GM13977 (cell line): ENCODE results near the gene CFAP97D2.

Experiments
- DNase-seq: peaks from one replicate; pipeline ENCODE4 v3.0.0; 2012; ENCODE audit warnings: low spot score
- CTCF ChIP-seq: IDR thresholded peaks from 2 replicates; pipeline ENCODE4 v1.5.1; 2012; ENCODE audit warnings: mild to moderate bottlenecking, control low read depth; ENCODE audit not compliant: insufficient read depth; ENCODE audit errors: extremely low read depth, missing control alignments
- in situ Hi-C: fragments of 300-500 bp; cut with MboI; formaldehyde crosslinking; loops from one replicate; pipeline ENCODE4 v1.12.0; 2022; ENCODE audit warnings: low sequenced_read_pairs, low pct_unique_long_range_greater_than_20kb, mixed read lengths, inconsistent platforms; ENCODE audit not compliant: unreplicated experiment

Gene CFAP97D2

DNA sequence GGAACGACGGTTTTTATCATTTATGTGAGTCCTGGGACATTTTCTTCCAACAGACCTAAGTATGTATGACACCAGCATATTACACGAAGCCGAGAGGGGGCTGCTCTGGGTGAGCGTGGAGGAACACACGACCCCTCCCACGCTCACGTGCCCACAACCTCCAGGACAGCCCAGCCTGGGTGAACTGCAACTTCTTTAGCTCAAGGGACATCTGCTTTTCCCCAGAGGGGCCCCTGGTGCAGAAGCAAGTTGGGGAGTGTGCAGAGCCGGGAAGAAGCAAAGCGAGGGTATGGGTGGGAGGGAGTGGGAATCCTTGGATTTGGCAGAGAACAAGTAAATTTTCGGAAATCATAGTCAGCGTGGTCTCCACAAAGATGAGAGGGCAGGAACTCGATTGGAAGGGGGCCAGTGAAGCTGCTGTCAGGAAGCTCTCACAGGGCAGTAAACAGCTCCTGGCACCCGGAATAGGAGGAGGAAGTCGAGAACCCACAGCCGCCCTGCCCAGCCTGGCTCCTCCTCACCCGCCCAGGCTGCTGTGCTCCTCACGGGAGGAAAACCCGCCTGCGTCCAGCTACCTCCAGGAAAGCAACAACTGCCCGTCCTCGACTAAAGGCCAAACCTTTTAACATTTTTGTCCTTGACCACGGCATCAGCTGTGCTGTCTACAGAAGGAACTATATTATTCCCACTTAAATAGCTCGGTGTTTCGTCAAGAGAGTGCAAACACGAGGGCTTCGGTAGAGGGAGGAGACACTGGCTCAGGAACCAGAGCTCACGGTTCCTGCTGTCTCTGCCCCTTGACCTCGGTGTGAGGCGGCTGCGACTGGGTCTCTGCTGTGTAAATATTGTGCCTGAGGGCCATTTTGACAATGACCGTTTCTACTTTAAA, 17.2 kb upstream of the CFAP97D2 start:
- in situ Hi-C loops: no loop called here
- no peak for TF ChIP-seq CTCF
- DNase-seq: no peak

DNA sequence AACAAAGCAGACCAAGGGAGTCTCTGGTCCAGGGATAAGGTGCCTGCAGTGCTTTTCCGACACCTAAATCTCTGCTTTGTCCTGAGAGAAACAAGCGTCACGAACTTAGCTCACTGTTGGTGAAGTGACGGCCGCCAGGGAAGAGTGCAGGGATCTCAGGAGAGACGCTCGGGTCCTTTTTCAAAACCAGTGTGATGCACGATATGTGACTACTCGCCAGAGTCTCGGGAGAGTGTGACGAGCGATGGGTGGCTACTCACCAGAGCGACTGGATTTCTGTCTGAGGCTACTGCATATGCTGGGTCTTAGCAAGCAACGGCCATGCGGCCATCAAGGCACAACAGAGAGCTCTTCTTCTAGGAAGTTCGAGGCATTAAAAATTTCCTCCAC, 16.5 kb upstream of the CFAP97D2 start:
- no peak for DNase-seq
- no peak for TF ChIP-seq CTCF
- in situ Hi-C loops: no loop called here

DNA sequence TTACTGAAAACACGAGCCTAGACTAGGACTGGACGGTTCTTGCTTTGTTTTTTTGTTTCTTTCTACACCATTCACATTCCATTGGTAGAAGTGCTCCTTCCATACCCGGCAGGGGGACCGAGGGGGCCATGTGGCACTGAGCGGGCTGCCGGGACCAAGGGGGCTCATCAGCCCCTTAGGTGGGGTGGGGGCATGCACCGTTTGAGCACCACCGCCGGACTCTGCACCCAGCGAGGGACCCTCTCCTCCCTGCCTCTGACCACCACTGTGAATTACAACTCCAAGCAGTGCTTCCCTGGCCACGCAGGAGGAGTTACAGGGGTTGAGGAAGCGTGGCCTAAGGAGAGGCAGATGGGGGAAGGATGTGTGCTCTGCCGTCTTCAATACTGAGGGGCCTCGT, 15.0 kb upstream of the CFAP97D2 start:
- TF ChIP-seq CTCF: no peak
- no peak for DNase-seq
- in situ Hi-C loops: no loop called here

GRCh38 chr13:114164681-114165429, 14.2 kb upstream of the CFAP97D2 start:
- TF ChIP-seq CTCF: no peak
- DNase-seq: no peak

GRCh38 chr13:114166381-114167131, 12.5 kb upstream of the CFAP97D2 start:
- TF ChIP-seq CTCF: no peak
- DNase-seq: no peak
- in situ Hi-C loops: no loop called here

More at GRCh38 chr13:114164681-114165429, 14.2 kb upstream of the CFAP97D2 start:
- in situ Hi-C loops: no loop called here

- DNase-seq: no peak
- in situ Hi-C loops: no loop called here
- no peak for TF ChIP-seq CTCF
Measured at GRCh38 chr13:114167426-114167825, 11.6 kb upstream of the CFAP97D2 start.
